Activated B cell treated with CpG ODN at 0.5 μM for 24 hours (primary cell): ENCODE data around the gene GSPT1. TPM values are rescaled to one million over a fixed set of nuclear protein-coding genes. Genes with fewer than 3 reads are reported as not detected.
A peak's percentile ranks its signal among the peaks of the same experiment; 100 is the strongest.
"Not testable (repeated sequence)": the region's sequence is repeated elsewhere in the genome, so short reads cannot be mapped to it uniquely, and the experiment has no call there.

Experiments used
- ATAC-seq: fragments of 200-7000 bp; cut with Tn5 transposase; one replicate; pipeline ENCODE4 v1.10.0; 2021; ENCODE audit warnings: low read depth, mild to moderate bottlenecking, moderate library complexity
- CTCF ChIA-PET: fragments of 350-600 bp; sonication (Branson Sonifier 250); formaldehyde crosslinking; loops from one replicate; lab custom pipeline; 2021; ENCODE audit warnings: antibody characterized with exemption; lab: Charles Lee
- POLR2A ChIA-PET: fragments of 350-600 bp; sonication (Branson Sonifier 250); formaldehyde crosslinking; loops from one replicate; lab custom pipeline; 2021; ENCODE audit warnings: antibody characterized with exemption; lab: Charles Lee
- DNase-seq: peaks from one replicate; pipeline ENCODE4 v3.0.0; 2022
- H3K27ac Mint-ChIP-seq: one replicate; pipeline ENCODE4 v1.8.0; 2020; ENCODE audit warnings: mixed read lengths
- H3K27me3 Mint-ChIP-seq: one replicate; pipeline ENCODE4 v1.8.0; 2021; ENCODE audit warnings: mixed read lengths
- H3K36me3 Mint-ChIP-seq: one replicate; pipeline ENCODE4 v1.8.0; 2021; ENCODE audit warnings: low read depth, mixed read lengths
- H3K4me1 Mint-ChIP-seq: one replicate; pipeline ENCODE4 v1.8.0; 2021; ENCODE audit warnings: mixed read lengths
- H3K4me3 Mint-ChIP-seq: one replicate; pipeline ENCODE4 v1.8.0; 2020; ENCODE audit warnings: mild to moderate bottlenecking, mixed read lengths
- H3K9me3 Mint-ChIP-seq: one replicate; pipeline ENCODE4 v1.8.0; 2020; ENCODE audit warnings: mixed read lengths
- intact Hi-C: fragments of 100-400 bp; cut with micrococcal nuclease; formaldehyde crosslinking; loops from one replicate; pipeline ENCODE4 v1.15.1; 2024
- total RNA-seq: library from RNA; stranded (reverse); gene quantifications from 2 replicates; pipeline ENCODE4 v1.2.3, GENCODE V29; 2022
- TF ChIP-seq, protein P1 (sequence below): fragments of 200-600 bp; IDR thresholded peaks from one replicate; pipeline ENCODE4 v1.8.0; 2022; ENCODE audit warnings: antibody characterized with exemption, mild to moderate bottlenecking

Gene GSPT1
- total RNA-seq, 1 donor from 2014 or later: 101 TPM

DNA sequence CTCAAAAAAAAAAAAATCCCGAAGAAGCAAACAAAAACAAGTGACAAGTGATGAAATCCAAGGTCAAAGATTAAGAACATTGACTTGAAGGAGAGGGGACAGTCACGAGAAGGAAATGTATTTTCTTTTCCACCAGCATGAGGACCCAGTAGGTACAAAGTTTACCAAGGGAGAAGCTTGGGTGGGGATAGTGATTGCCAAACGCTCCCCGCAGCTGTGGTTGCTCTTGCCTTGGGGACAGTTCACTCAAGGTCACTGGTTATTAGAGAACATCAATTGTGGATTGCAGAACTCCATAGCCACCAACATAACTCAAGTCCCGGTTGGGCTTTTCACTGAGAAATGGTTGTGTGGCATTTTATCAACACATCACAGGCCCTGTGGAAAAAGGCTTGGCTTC lies 91.4 kb downstream of the GSPT1 start:
- Mint-ChIP-seq H3K36me3 (no peaks in the 10 kb centered on the region), H3K9me3 (no peaks in the 10 kb centered on the region), H3K27me3 (no peaks in the 10 kb centered on the region), H3K27ac (no peak overlapping the region), H3K4me3 (no peak overlapping the region), H3K4me1 (no peaks in the 10 kb centered on the region)
- ChIA-PET POLR2A (no interaction called here), CTCF (no interaction called here)
- DNase-seq (no peak), ATAC-seq (no peak)
- intact Hi-C loops: no loop called here
- TF ChIP-seq, protein P1, sequence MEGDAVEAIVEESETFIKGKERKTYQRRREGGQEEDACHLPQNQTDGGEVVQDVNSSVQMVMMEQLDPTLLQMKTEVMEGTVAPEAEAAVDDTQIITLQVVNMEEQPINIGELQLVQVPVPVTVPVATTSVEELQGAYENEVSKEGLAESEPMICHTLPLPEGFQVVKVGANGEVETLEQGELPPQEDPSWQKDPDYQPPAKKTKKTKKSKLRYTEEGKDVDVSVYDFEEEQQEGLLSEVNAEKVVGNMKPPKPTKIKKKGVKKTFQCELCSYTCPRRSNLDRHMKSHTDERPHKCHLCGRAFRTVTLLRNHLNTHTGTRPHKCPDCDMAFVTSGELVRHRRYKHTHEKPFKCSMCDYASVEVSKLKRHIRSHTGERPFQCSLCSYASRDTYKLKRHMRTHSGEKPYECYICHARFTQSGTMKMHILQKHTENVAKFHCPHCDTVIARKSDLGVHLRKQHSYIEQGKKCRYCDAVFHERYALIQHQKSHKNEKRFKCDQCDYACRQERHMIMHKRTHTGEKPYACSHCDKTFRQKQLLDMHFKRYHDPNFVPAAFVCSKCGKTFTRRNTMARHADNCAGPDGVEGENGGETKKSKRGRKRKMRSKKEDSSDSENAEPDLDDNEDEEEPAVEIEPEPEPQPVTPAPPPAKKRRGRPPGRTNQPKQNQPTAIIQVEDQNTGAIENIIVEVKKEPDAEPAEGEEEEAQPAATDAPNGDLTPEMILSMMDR: no peak

GRCh38 chr16:11823645-11824044 lies 92.1 kb downstream of the GSPT1 start:
- POLR2A ChIA-PET, H3K9me3 Mint-ChIP-seq, H3K4me1 Mint-ChIP-seq, H3K27ac Mint-ChIP-seq, ATAC-seq, intact Hi-C loops, H3K36me3 Mint-ChIP-seq, DNase-seq, H3K4me3 Mint-ChIP-seq, H3K27me3 Mint-ChIP-seq: not testable (repeated sequence)
- CTCF ChIA-PET: interaction anchor here (0.7 kb wide), 1 partner anchor 859 kb away, joined by 3 read pairs; no protein-coding TSS in a partner anchor

DNA sequence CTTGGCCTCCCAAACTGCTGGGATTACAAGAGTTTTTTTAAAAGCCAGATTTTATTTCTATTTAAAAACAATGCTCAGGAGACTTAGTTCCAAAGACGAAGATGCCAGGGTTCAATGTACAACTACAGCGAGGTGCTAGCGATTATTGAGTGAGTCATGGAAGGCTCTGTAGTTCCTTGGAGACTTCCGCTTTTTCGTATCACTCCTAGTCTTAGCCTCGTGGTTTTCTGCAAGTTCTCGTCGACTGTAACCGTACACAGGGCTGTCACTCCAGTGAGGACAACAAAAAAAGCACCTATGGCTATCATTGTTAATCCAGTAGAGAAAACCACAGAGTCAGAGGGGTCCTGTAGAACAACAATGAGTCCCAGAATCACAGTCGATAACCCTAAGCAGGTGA lies 96.0 kb downstream of the GSPT1 start:
- TF ChIP-seq, protein P1: no peak
- Mint-ChIP-seq H3K9me3 (no peaks in the 10 kb centered on the region), H3K4me1 (no peaks in the 10 kb centered on the region), H3K36me3 (no peaks in the 10 kb centered on the region), H3K27ac (no peak overlapping the region), H3K4me3 (no peak overlapping the region), H3K27me3 (no peaks in the 10 kb centered on the region)
- no peak for DNase-seq
- ChIA-PET CTCF (no interaction called here), POLR2A (no interaction called here)
- intact Hi-C loops: no loop called here
- peak; percentile 57 for ATAC-seq

DNA sequence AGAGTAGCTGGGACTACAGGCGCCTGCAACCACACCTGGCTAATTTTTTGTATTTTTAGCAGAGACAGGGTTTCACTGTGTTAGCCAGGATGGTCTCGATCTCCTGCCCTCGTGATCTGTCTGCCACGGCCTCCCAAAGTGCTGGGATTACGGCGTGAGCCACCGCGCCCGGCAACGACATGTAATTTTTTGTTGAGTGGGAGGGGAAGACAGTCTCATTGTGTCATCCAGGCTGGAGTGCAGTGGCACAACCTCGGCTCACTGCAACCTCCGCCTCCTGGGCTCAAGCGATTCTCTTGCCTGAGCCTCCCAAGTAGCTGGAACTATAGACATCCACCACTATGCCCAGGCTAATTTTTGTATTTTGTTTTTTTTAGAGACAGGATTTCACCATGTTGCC lies 96.8 kb downstream of the GSPT1 start:
- DNase-seq, H3K4me1 Mint-ChIP-seq, H3K36me3 Mint-ChIP-seq, H3K27me3 Mint-ChIP-seq, intact Hi-C loops, CTCF ChIA-PET, ATAC-seq, H3K4me3 Mint-ChIP-seq, H3K27ac Mint-ChIP-seq, H3K9me3 Mint-ChIP-seq, POLR2A ChIA-PET: not testable (repeated sequence)

Other genes with a start within 250 kb of the GSPT1 start
- gene SNN, start 247.5 kb downstream of the GSPT1 start, total RNA-seq: 31.9 and 32.1 TPM in 2 replicates
- 54.3 and 63.2 TPM in 2 replicates for gene TXNDC11, start 173.1 kb downstream of the GSPT1 start, total RNA-seq
- gene ZC3H7A, start 118.7 kb downstream of the GSPT1 start, total RNA-seq: 143 and 163 TPM in 2 replicates
- 224 and 265 TPM in 2 replicates for gene RSL1D1, start 64.4 kb downstream of the GSPT1 start, total RNA-seq
- gene NPIPB2, start 26.1 kb upstream of the GSPT1 start, total RNA-seq: 13.8 and 18.7 TPM in 2 replicates
- gene TNFRSF17, start 49.3 kb upstream of the GSPT1 start, total RNA-seq: 6.9 and 8.0 TPM in 2 replicates
- gene SNX29, start 60.8 kb upstream of the GSPT1 start, total RNA-seq: 173 and 195 TPM in 2 replicates